Activated gamma-delta T cell treated with anti-CD3 and anti-CD28 coated beads, Interleukin-2, amount 50 U/mL, for 16 hours (primary cell): ENCODE measurements around the gene AP2A1.
A peak's percentile ranks its signal among the peaks of the same experiment; 100 is the strongest.

Experiments
- DNase-seq: peaks from one replicate; pipeline ENCODE4 v3.0.0-alpha.2; 2020; ENCODE audit warnings: low read depth

The AP2A1 gene

DNA sequence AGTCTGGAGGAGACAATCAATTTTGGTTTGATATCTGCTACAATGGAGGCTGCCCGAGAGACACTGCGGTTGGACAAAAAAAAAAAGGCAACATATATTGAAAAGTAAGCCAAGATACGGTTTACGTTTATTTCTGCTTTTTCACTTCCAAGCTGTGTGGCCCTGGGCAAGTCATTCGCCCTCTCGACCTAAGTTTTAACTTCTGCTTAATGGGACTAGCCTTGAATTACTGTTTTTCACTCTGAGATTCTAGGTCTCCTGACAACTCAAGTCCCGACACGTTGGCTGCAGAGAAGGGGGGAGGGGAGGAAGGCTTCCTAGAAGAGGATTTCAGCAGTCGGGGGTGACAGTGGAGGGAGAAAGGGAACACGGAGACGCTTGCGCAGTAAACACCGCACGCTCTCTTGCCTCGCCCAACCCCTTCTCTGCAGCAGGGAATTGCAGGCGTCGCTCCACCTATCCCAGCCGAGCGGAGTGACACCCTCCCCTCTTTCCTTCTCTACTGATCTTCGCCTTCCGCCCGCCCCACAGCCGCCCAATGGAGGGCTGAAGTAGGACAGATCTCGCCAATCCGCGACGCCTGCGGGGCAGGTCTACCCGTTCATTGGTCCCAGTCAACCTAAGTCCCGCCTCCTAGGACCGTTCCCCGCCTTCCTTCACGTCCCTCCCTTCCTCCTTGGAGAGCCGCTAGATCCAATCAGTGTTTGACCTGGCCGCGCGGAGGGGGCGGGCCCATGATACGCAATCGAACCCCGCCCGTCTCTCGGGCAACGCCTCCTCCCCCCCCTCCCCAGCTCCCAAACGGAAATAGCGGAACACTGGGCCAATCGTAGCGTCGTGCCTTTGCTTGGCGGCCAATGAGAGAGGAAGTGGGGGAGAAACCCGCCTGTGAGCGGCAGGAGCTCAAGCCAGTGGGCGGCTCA is 533 bp upstream of the AP2A1 start:
- DNase-seq = peak; percentile 99

DNA sequence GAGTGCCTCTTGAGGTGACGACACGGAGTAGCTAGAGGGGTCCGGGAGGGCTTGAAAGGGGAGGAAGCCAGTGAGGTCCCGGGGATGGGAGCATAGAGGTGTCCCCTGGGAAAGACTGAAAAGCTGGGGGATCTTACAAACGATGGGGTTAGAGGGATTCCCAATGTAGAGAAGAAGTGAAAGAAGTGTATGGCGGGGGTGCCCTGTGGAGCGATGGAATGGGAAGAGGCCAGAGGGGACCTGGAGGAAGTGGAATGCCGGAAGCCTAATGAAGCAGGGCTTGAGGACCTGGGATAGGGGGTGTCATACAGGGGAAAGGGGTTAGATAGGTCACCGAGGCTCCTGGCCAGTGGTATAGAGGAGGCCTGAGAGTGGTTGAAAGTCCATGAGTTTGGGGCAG is 580 bp downstream of the AP2A1 start:
- no peak for DNase-seq

DNA sequence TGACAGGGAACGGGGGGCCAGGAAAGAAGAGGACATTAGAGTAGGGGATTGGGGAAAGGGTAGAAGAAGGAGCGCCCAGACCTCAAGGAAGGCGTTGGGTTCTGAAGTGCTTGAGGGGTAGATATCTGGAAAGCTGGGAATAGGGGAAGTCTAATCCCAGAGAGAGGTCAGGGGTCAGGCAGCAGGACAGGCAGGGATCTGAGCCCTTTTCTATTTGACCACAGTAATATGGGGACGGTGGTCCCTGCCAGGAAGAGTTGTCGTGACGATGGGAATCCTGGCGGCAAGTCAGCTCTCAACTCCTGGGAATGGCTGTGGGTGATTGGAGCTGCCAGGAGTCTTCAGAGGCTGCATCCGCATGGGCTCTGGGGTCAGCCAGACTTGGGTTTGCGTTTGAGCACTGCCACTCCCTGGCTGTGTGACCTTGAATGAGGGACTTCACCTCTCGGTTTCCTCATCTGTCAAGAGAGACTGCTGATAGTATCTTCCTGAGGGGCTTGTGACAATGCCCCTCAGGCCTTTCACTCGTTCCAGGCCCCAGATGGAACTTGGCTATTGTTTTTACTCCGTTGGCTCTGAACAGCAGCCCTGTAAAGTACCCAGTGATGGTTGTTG is 1.3 kb downstream of the AP2A1 start:
- no peak for DNase-seq

DNA sequence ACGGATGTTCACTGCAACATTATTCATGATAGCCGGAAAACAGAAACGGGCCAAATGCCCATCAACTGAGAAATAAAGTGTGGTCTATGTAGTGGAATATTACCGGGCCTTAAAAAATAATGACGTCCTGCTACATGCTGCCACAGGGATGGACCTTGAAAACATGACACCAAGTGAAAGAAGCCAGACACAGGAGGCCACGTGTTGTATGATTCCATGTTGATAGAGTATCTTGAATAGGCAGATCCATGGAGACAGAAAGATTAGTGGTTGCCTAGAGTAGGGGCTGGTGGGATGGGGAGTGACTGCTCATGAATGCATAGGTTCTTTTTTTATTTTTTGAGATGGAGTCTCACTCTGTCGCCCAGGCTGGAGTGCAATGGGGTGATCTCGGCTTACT is 3.7 kb downstream of the AP2A1 start:
- DNase-seq = no peak

DNA sequence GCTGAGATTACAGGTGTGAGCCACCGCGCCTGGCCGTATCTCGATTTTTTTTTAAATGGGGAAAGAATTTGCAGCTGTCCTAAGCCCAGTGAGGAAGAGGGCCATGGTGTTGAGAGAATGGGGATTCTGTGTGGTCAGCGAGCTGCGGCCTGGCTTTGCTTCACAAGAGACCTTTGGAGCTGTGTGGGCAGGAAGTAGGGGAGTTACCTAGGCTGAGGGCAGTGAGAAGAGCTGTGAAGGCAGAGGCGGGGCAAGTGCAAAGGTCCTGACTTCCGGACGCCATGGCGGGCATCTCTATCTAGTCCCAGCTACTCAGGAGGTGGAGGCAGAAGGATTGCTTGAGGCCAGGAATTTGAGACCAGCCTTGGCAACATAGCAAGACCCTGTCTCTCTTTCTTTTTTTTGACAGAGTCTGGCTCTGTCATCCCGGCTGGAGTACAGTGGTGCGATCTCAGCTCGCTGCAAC is 4.9 kb downstream of the AP2A1 start:
- DNase-seq = no peak

DNA sequence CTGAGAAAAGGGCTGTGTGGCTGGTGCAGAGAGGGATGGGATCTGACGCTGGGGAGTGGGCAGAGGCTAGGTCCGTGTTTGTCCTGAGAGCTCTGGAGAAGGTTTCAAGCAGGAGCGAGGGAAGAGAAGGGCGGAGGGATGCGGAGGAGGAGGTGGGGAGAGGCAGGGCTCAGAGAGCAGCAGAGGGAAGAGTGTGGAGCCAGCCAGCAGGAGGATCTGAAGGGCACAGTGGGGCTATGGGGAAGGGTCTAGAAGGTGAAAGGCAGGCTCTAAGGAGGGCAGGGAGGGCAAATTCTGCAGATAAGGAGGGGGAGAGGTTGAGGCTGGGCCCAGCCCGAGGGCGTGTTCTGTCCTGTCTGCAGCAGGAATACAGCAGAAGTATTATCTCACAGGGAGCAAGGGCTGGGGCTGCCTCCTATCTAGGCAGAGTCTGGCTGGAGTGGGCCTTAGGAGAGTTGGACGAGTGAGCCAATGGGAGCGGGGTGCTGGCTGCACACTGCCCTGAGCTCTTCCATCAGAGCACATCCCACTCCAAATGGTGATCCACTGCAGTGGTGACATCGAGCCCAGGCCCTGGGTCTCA is 6.1 kb downstream of the AP2A1 start:
- no peak for DNase-seq

DNA sequence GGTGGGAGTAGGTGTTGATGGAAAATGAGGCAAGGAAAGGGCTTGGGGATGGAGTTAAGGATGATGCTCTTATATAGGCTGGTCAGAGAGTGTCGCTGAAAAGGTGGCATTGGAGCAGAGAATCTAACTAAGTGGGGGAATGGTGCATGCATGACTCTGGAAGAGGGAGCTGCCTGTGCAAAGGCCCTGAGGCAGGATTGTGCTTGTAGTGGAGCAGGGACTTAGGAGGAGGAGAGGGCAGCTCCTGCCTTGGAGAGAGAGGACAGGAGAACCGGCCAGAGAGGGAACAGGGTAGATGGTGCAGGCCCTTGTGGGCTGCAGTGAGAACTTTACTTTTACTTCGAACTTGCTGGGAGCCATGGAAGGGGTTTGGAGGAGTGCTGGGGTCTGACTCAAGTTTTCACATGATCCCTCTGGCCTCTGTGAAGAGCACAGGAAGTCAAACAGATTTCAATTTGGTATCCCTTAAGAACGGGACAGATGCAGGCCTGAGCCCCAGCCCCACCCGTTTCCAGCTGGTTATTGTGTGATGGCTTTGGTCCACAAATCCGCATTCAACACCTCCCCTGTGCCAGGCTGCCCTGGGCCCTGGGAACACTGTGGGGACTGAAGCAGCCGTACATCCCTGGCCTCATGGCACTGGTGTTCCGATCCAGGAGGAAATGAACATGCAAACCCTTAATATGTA is 7.0 kb downstream of the AP2A1 start:
- DNase-seq = no peak

DNA sequence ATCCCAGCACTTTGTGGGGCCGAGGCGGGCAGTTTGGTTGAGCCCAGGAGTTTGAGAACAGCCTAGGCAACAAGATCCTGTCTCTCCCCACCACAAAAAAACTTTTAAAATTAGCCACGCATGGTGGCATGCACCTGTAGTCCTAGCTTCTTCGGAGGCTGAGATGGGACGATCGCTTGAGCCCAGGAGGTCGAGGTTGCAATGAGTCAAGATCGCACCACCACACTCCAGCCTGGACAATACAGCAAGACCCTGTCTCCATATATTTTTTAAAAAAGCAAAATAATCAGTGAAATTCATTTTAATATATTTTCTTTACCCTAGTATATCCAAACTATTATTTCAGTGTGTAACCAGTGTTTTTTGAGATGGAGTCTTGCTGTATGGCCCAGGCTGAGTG is 8.2 kb downstream of the AP2A1 start:
- no peak for DNase-seq

DNA sequence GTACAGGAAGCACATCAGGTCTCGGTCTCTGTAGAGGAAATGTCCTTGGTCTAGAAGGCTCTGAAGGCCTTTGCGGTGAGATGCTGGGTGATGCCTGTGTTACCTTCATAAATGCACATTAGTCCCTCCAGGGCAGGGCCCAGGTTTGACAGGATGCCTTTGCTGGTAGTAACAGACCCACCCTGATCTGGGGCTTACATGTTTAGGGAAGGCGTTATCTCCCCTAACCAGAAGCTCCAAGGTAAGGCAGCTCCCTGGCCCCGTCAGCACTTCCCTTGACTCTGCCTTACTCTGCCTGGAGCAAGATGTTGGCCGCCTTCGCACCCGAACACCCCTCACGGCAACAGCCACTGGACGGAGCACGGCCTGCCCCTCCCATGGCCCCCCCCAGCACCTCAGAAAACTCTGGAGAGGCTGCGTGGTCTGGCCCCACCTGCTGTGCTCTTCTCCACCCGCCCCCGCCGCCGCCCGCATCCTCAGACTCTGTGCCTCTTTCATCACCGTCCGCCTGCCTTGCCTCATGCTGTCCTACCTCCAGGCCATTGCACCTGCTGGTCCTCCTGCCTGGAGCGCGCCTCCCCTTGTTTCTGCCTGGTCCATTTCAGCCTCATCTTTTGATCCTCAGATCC is 9.1 kb downstream of the AP2A1 start:
- no peak for DNase-seq

DNA sequence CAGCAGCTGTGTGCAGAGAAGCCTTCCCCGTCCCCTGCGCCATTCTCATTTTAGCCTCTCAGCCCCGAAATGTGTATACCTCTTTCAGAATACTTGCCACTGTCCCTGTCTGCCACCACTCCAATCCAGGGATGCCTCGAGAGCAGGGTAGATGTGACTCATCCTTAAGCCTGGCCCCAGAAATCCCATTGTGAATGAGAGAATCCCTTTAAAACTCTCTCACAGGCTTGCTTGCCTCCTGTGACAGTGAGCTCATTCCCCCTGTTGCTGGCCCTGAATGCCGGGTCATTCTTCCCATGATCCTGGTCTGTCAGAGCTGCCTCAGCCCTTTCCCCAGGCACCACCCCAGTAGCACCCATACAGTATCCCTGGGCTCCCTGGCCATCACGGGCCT is 9.6 kb downstream of the AP2A1 start:
- no peak for DNase-seq

DNA sequence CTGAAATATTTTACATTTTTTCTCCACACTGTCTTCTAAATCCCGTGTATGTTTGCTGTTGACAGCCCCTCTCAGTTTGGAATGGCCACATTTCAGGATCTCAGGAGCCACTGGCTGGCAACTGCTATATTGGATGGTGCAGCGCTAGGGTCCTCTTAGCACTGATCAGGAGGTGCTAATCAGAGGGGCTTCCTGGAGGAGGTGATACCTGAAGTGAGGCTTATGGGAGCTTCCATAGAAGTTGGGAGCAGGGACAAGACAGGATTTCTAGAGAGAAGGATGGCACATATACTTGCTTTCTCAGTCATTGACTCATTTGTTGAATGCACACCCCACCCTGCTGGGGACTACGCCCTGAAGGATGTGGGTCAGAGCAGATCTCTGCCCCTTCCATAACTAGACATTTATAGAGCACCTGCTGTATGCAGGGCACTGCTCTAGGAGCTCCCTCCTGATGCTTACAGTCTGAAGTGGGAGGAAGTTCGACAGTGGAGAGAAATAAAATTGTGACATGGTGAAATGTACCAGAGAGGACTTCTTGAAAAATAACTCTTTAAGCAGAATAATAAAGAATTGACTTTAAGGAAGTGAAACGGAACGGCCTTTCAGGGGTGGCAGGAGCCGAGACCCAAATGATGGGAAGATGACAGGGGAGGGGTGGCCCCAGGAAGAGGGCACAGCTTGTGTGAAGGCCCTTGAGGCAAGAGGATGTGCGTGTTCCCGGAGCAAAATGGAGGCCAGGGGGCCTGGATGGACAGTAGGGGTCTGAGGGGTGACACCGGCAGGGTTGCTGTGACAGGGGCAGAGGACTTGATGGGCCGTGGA is 13.1 kb downstream of the AP2A1 start:
- no peak for DNase-seq

DNA sequence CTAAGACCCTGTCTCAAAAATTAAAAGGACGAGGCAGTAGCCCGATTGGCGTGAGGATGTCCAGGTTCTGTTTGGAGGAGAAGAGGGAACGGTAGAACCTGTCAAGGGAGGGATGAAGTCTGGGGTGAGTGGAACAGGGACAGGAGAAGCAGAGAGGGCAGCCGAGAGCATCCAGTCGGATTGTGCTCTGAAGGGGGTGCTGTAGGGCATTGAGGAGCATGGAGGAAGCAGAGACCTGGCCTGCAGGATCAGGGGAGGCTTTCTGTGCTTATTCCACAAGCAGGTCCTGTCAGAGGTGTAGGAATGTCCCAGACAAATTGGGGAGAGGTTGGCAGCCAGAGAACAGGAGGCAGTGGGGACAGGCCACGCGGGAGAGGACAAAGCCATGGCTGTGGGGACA is 14.1 kb downstream of the AP2A1 start:
- no peak for DNase-seq

DNA sequence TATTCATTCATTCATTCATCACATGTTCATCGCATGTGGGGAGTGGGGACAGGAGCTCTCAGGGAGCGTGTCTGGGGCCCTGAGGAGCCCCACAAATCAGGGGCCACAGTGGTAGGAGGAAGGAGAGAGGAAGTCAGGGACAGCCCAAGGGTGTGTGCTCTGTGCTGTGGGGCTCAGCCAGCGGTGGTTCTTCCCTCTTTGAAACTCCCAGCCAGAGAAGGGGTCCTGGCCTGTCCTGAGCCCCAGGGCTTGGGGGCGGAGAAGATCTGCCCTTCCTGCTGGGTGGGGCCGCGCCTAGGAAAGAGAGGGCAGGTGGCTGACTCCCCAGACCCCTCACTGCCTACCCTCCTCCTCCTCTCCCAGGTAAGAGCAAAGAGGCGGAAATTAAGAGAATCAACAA is 14.6 kb downstream of the AP2A1 start:
- no peak for DNase-seq

DNA sequence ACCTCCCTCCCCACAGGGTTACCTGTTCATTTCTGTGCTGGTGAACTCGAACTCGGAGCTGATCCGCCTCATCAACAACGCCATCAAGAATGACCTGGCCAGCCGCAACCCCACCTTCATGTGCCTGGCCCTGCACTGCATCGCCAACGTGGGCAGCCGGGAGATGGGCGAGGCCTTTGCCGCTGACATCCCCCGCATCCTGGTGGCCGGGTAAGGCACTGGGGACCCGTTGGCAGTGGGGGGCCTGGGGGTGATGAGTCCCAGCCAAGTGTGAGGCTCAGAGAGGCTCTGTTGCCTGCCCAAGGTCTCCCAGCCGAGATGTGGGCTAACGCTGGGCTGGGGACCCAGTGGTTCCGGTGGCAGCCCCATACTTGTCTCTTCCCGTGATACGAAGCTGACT is 15.7 kb downstream of the AP2A1 start:
- DNase-seq = no peak

DNA sequence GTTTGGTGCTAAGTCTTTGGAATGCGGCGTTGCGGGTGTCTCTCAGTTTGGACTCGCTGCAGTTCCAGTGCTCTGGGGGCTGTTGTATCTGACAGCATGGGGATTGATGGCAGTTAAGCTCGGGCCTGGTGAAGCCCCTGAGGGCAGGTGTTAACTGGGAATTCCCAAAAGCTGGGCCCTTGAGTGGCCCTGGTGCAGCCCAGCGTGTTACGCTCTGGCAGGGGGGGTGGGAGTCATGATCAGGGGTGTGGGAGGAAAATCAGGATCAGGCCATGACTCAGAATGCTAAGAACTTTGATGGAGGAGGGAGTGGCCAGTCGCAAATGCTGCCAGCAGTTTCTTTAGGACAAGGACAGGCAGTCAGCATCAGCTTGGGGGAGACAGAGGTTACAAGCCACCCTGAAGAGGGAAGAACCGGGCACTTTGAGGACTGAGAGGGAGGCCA is 19.6 kb downstream of the AP2A1 start:
- no peak for DNase-seq

DNA sequence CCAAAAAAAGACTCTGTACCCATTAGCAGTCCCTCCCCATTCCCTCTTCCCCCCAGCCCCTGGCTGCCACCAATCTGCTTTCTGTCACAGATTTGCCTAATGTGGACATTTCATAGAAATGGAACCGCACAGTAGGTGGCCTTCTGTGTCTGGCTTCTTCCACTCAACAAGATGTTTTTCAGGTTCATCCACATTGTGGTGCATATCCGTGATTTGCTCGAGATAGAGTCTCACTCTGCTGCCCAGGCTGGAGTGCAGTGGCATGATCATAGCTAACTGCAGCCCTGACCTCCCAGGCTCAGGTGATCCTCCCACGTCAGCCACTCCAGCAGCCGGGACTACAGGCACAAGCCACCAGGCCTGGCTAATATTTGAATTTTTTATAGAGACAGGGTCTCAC is 20.9 kb downstream of the AP2A1 start:
- no peak for DNase-seq

DNA sequence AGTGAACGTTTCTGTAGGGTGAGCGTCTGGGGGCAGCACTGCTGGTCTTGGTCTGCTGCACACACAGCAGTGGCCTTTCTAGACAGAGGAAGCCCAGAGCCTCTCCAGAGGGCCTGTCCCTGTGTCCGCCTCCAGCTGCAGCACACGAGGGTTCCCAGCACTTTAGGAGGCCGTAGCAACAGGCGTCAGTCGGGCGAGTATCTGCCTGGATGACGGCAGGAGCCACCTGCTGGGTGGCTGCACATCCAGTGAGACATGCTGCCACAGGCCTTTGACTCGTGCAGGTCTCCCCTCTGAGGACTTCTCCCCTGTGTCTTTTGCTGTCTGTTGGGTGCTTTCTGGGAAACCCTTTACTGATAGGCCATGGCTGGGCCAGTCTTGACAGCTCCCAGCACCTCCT is 22.1 kb downstream of the AP2A1 start:
- no peak for DNase-seq

DNA sequence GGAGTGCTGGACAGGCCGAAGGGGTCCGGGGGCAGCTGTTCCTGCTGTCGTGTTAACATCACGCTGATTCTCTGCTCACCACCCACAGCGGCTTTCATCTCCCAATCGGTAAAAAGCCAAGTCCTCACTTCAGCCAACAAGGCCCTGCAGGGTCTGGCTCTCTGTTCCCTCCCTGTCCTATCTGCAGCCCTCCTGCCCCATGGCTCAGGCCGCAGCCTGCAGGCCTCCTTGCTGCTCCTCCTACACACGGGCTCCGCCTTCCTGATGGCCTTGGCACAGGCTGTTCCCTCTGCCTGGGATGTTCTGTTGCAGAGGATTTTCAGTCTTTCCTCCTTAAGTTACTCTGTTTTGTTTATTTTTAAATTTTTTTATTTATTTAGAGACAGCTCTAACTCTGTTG is 24.1 kb downstream of the AP2A1 start:
- no peak for DNase-seq

DNA sequence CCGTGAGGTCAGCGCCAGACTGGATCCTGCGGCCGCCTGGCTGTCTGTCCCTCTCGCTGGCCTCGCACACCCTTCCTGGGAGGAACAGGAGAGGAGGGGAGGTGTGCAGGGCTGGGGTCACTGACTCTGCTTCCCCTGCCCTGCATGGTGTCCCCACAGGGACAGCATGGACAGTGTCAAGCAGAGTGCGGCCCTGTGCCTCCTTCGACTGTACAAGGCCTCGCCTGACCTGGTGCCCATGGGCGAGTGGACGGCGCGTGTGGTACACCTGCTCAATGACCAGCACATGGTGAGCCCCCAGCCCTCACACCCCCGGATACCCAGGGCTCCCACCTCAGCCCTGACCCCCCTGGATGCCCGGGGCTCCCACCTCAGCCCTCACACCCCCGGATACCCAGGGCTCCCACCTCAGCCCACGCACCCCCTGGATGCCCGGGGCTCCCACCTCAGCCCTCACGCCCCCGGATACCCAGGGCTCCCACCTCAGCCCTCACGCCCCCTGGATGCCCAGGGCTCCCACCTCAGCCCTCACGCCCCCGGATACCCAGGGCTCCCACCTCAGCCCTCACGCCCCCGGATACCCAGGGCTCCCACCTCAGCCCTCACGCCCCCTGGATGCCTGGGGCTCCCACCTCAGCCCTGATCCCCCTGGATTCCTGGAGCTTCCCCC is 25.1 kb downstream of the AP2A1 start:
- DNase-seq = no peak

DNA sequence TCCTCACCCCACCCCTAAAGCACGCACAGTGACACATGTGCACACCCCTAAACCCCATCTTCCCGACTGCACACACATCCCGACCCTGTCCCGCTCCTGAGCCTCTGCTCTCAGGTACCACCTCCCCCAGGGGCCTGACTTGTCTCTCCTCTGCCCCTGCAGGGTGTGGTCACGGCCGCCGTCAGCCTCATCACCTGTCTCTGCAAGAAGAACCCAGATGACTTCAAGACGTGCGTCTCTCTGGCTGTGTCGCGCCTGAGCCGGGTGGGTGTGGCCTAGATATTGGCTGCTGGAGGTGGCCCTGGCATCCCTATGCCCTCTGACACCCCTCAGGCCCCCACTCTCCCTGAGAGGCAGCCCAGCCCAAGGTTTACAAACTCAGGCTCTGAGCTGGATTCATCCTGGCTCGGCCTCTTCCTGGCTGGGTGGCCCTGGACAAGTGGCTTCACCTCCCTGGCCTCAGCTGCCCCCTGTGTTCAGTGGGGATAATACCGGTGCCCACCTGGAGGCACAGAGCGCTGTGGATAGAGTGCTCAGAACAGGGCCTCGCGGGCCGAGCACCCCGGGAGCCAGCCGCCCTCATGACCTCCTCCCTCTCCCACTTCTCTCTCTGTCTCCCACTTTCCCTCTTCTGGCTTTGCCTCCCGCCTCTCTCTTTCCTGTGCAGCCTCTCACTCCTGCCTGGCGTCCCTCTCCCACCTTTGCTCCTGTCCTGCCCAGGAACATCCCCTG is 26.2 kb downstream of the AP2A1 start:
- DNase-seq = no peak
